HUES64 (cell line): ENCODE measurements around the gene ARMCX2.
"Not testable (repeated sequence)": the region's sequence is repeated elsewhere in the genome, so short reads cannot be mapped to it uniquely, and the experiment has no call there.

Source experiments
- H3K27ac ChIP-seq: 2 replicates; pipeline ENCODE4 v1.7.0; 2013; ENCODE audit warnings: low read depth, low read length, inconsistent platforms
- H3K27me3 ChIP-seq: 2 replicates; pipeline ENCODE4 v1.6.1; 2013; ENCODE audit warnings: mild to moderate bottlenecking, low read length; ENCODE audit not compliant: insufficient read depth
- H3K36me3 ChIP-seq: 2 replicates; pipeline ENCODE4 v1.6.1; 2013; ENCODE audit warnings: mild to moderate bottlenecking, low read length; ENCODE audit not compliant: insufficient read depth
- H3K4me1 ChIP-seq: 2 replicates; pipeline ENCODE4 v1.6.1; 2013; ENCODE audit warnings: mild to moderate bottlenecking, low read length, moderate library complexity; ENCODE audit not compliant: insufficient read depth
- H3K4me3 ChIP-seq: 2 replicates; pipeline ENCODE4 v1.5.1; 2013; ENCODE audit warnings: mild to moderate bottlenecking, low read length, moderate library complexity
- H3K9ac ChIP-seq: 2 replicates; pipeline ENCODE4 v1.6.1; 2013; ENCODE audit warnings: mild to moderate bottlenecking, low read depth, low read length
- H3K9me3 ChIP-seq: 2 replicates; pipeline ENCODE4 v1.6.1; 2013; ENCODE audit warnings: low read depth, low read length; ENCODE audit not compliant: insufficient read depth
- WGBS: fragments of 150-250, 120-280 bp; methylation state at CpG from one replicate; pipeline ENCODE4 v1.1.7; 2013; ENCODE audit warnings: missing lambda C conversion rate; 5-methylcytosine and 5-hydroxymethylcytosine counted together

The ARMCX2 gene

GRCh38 chrX:101658661-101659491, 774 bp downstream of the ARMCX2 start:
- under 1% methylated on average over 23 of the region's 38 CpGs for WGBS
- peak overlapping the region; percentile 83 for H3K27ac ChIP-seq
- no peaks in the 10 kb centered on the region for H3K9me3 ChIP-seq
- H3K9ac ChIP-seq: peak overlapping the region; percentile 89
- no peaks in the 10 kb centered on the region; the same call in 1 of the 2 replicates for H3K4me1 ChIP-seq
- H3K4me3 ChIP-seq: peak overlapping the region; percentile 96
- peaks cover 27% of the 10 kb centered on the region for H3K36me3 ChIP-seq
- H3K27me3 ChIP-seq: no peaks in the 10 kb centered on the region

GRCh38 chrX:101657495-101657894, 2.2 kb downstream of the ARMCX2 start:
- Histone ChIP-seq H3K9ac (no peak overlapping the region), H3K4me1 (no peaks in the 10 kb centered on the region; the same call in 1 of the 2 replicates), H3K27ac (no peak overlapping the region), H3K4me3 (no peak overlapping the region), H3K9me3 (no peaks in the 10 kb centered on the region), H3K36me3 (peaks cover 27% of the 10 kb centered on the region), H3K27me3 (no peaks in the 10 kb centered on the region)
- 95% methylated on average over 12 of the region's 12 CpGs for WGBS

- WGBS: 90% methylated on average over 13 of the region's 13 CpGs
Observed at GRCh38 chrX:101656817-101657216, 2.8 kb downstream of the ARMCX2 start.

GRCh38 chrX:101655534-101655933, 4.1 kb downstream of the ARMCX2 start:
- H3K9me3 ChIP-seq: no peaks in the 10 kb centered on the region
- peaks cover 27% of the 10 kb centered on the region for H3K36me3 ChIP-seq
- no peaks in the 10 kb centered on the region for H3K27me3 ChIP-seq
- no peaks in the 10 kb centered on the region; the same call in 1 of the 2 replicates for H3K4me1 ChIP-seq
- no peak overlapping the region for H3K27ac ChIP-seq
- no peak overlapping the region for H3K9ac ChIP-seq
- no peak overlapping the region for H3K4me3 ChIP-seq
- 97% methylated on average over 3 of the region's 3 CpGs for WGBS

More at GRCh38 chrX:101656817-101657216, 2.8 kb downstream of the ARMCX2 start:
- Histone ChIP-seq H3K9me3 (no peaks in the 10 kb centered on the region), H3K9ac (no peak overlapping the region), H3K4me3 (no peak overlapping the region), H3K36me3 (peaks cover 27% of the 10 kb centered on the region), H3K27me3 (no peaks in the 10 kb centered on the region), H3K4me1 (no peaks in the 10 kb centered on the region; the same call in 1 of the 2 replicates), H3K27ac (no peak overlapping the region)

GRCh38 chrX:101647716-101648115, 11.9 kb downstream of the ARMCX2 start:
- not testable (repeated sequence) for H3K4me3 ChIP-seq, H3K9me3 ChIP-seq, H3K27ac ChIP-seq, H3K36me3 ChIP-seq, H3K9ac ChIP-seq, H3K4me1 ChIP-seq, H3K27me3 ChIP-seq

- Histone ChIP-seq H3K9me3 (no peaks in the 10 kb centered on the region), H3K9ac (no peak overlapping the region), H3K36me3 (no peaks in the 10 kb centered on the region), H3K4me3 (no peak overlapping the region), H3K4me1 (no peaks in the 10 kb centered on the region), H3K27ac (no peak overlapping the region), H3K27me3 (no peaks in the 10 kb centered on the region)
- 80% methylated on average over 1 of the region's 1 CpG for WGBS
Observed at GRCh38 chrX:101642093-101642492, 17.6 kb downstream of the ARMCX2 start.

GRCh38 chrX:101639583-101639982, 20.1 kb downstream of the ARMCX2 start:
- no peak overlapping the region for H3K27ac ChIP-seq
- H3K4me3 ChIP-seq: no peak overlapping the region
- no peaks in the 10 kb centered on the region for H3K36me3 ChIP-seq
- no peak overlapping the region for H3K9ac ChIP-seq
- no peaks in the 10 kb centered on the region for H3K4me1 ChIP-seq
- H3K27me3 ChIP-seq: no peaks in the 10 kb centered on the region
- no peaks in the 10 kb centered on the region for H3K9me3 ChIP-seq

GRCh38 chrX:101619364-101619763, 40.3 kb downstream of the ARMCX2 start:
- Histone ChIP-seq H3K4me1 (peaks cover 22% of the 10 kb centered on the region), H3K9ac (no peak overlapping the region), H3K9me3 (no peaks in the 10 kb centered on the region), H3K4me3 (no peak overlapping the region), H3K36me3 (peaks cover 5% of the 10 kb centered on the region), H3K27me3 (no peaks in the 10 kb centered on the region), H3K27ac (no peak overlapping the region)

GRCh38 chrX:101617211-101618191, 42.1 kb downstream of the ARMCX2 start, which contains the start of gene ARMCX6:
ARMCX6 (minus strand) TSS chrX:101618000; CDS start chrX:101616620, 1,380 bp downstream.
- H3K4me1 ChIP-seq: peaks cover 19% of the 10 kb centered on the region
- peaks cover 5% of the 10 kb centered on the region for H3K36me3 ChIP-seq
- WGBS: under 1% methylated on average over 21 of the region's 39 CpGs
- peak within 1 kb of the TSS; percentile 77 for H3K4me3 ChIP-seq
- H3K9me3 ChIP-seq: no peaks in the 10 kb centered on the region
- H3K9ac ChIP-seq: peak within 1 kb of the TSS; percentile 77
- no peaks in the 10 kb centered on the region for H3K27me3 ChIP-seq
- H3K27ac ChIP-seq: peak within 1 kb of the TSS; percentile 78; the same call in 1 of the 2 replicates

- no peak overlapping the region for H3K4me3 ChIP-seq
- H3K27me3 ChIP-seq: no peaks in the 10 kb centered on the region
- no peak overlapping the region for H3K9ac ChIP-seq
- H3K9me3 ChIP-seq: no peaks in the 10 kb centered on the region
- H3K4me1 ChIP-seq: no peaks in the 10 kb centered on the region
- H3K36me3 ChIP-seq: no peaks in the 10 kb centered on the region
- 25% methylated on average over 1 of the region's 1 CpG for WGBS
- no peak overlapping the region for H3K27ac ChIP-seq
Observed at GRCh38 chrX:101605728-101606127, 53.9 kb downstream of the ARMCX2 start.
